NT2/D1 (cell line): ENCODE data around the gene PAFAH1B1.

Experiments used
- DNase-seq: peaks from one replicate; pipeline ENCODE4 v3.0.0-alpha.2; 2011; ENCODE audit warnings: low read depth, low spot score
- H3K27me3 ChIP-seq: 2 replicates; pipeline ENCODE4 v1.6.0; 2011; ENCODE audit warnings: mild to moderate bottlenecking; ENCODE audit not compliant: insufficient read length, insufficient read depth
- H3K36me3 ChIP-seq: 2 replicates; pipeline ENCODE4 v1.6.1; 2011; ENCODE audit warnings: mild to moderate bottlenecking, low read length, mixed read lengths; ENCODE audit not compliant: insufficient read depth, insufficient read length
- H3K4me1 ChIP-seq: 2 replicates; pipeline ENCODE4 v1.5.1; 2011; ENCODE audit not compliant: insufficient read depth, insufficient read length
- H3K4me3 ChIP-seq: 2 replicates; pipeline ENCODE4 v1.5.1; 2011; ENCODE audit warnings: low read depth; ENCODE audit not compliant: insufficient read length
- H3K9ac ChIP-seq: 2 replicates; pipeline ENCODE4 v1.6.0; 2011; ENCODE audit warnings: low read depth; ENCODE audit not compliant: insufficient read length
- H3K9me3 ChIP-seq: 2 replicates; pipeline ENCODE4 v1.5.1; 2011; ENCODE audit warnings: mild to moderate bottlenecking, low read length; ENCODE audit not compliant: insufficient read depth
- SUZ12 ChIP-seq: IDR thresholded peaks from 2 replicates; pipeline ENCODE4 v1.6.1; 2011; ENCODE audit not compliant: insufficient read length, insufficient read depth; ENCODE audit errors: extremely low read depth
- YY1 ChIP-seq: IDR thresholded peaks from 2 replicates; pipeline ENCODE4 v1.6.1; 2011; ENCODE audit not compliant: insufficient read length, insufficient read depth
- ZNF274 ChIP-seq: IDR thresholded peaks from 2 replicates; pipeline ENCODE4 v1.6.1; 2011; ENCODE audit warnings: mild to moderate bottlenecking, low read depth, low read length

Gene PAFAH1B1

DNA sequence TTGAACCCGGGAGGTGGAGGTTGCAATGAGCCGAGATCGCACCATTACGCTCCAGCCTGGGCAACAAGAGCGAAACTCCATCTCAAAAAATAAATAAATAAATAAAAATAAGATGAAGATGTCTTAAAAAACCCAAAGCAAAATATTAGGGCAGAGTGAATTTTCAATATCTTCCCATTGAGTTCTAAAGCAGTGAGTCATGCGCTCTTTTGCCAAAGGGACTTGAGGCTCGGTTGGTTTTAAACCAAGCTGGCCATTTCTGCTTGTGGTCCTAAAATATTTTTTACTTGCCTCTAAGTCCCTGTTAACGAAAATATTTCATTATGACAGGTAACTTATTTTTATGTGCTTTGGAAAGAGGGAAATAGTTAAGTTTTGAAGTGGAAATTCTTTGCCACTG lies 4.7 kb downstream of the PAFAH1B1 start:
- no peak for DNase-seq
- H3K27me3 ChIP-seq = no peaks in the 10 kb centered on the region
- no peaks in the 10 kb centered on the region for H3K4me1 ChIP-seq
- no peak overlapping the region for H3K4me3 ChIP-seq
- H3K36me3 ChIP-seq = peaks cover 8% of the 10 kb centered on the region
- H3K9ac ChIP-seq = no peak overlapping the region
- H3K9me3 ChIP-seq = no peaks in the 10 kb centered on the region
- TF ChIP-seq ZNF274 (no peak), YY1 (no peak), SUZ12 (no peak)

DNA sequence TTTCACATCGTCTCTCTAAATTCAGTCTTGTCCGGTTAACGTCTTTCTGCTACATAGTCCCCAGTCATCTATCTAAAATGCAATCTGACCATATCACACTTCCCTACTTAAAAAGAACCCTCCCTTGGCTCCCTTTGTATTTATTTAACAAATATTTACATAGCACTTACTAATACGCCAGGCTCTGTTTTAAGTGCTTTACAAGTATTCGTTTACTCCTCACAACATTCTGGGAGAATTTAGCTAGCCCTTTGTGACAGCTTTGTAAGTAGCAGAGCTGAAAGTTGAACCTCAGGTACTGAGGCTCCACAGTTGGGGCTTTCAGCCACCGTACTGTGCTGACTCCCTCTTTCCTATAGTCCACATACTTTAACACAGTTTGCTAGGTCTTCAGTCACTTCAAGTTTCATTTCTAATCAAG lies 9.2 kb downstream of the PAFAH1B1 start:
- H3K9me3 ChIP-seq = no peaks in the 10 kb centered on the region
- peaks cover 18% of the 10 kb centered on the region for H3K36me3 ChIP-seq
- TF ChIP-seq SUZ12 (no peak), ZNF274 (no peak), YY1 (no peak)
- no peak for DNase-seq
- H3K27me3 ChIP-seq = no peaks in the 10 kb centered on the region
- H3K9ac ChIP-seq = no peak overlapping the region
- H3K4me3 ChIP-seq = no peak overlapping the region
- no peaks in the 10 kb centered on the region for H3K4me1 ChIP-seq

- Histone ChIP-seq H3K9me3 (no peaks in the 10 kb centered on the region), H3K4me1 (peaks cover 3% of the 10 kb centered on the region), H3K4me3 (no peak overlapping the region), H3K36me3 (peaks cover 21% of the 10 kb centered on the region), H3K27me3 (no peaks in the 10 kb centered on the region), H3K9ac (no peak overlapping the region)
- DNase-seq = no peak
- no peak for TF ChIP-seq YY1
- no peak for TF ChIP-seq ZNF274
- TF ChIP-seq SUZ12 = no peak
Observed at GRCh38 chr17:2608350-2608913, 15.0 kb downstream of the PAFAH1B1 start.

- no peak overlapping the region for H3K9ac ChIP-seq
- DNase-seq = no peak
- H3K36me3 ChIP-seq = peaks cover 26% of the 10 kb centered on the region
- TF ChIP-seq ZNF274 (no peak), YY1 (no peak), SUZ12 (no peak)
- no peaks in the 10 kb centered on the region for H3K9me3 ChIP-seq
- H3K27me3 ChIP-seq = no peaks in the 10 kb centered on the region
- H3K4me3 ChIP-seq = no peak overlapping the region
- peaks cover 4% of the 10 kb centered on the region for H3K4me1 ChIP-seq
Observed at GRCh38 chr17:2609091-2609490, 15.6 kb downstream of the PAFAH1B1 start.

- TF ChIP-seq ZNF274 (no peak), SUZ12 (no peak), YY1 (no peak)
- no peak for DNase-seq
- no peak overlapping the region for H3K4me3 ChIP-seq
- H3K9me3 ChIP-seq = no peaks in the 10 kb centered on the region
- peaks cover 16% of the 10 kb centered on the region for H3K36me3 ChIP-seq
- peaks cover 4% of the 10 kb centered on the region for H3K4me1 ChIP-seq
- H3K27me3 ChIP-seq = no peaks in the 10 kb centered on the region
- H3K9ac ChIP-seq = no peak overlapping the region
Observed at GRCh38 chr17:2610195-2611175, 17.0 kb downstream of the PAFAH1B1 start.

DNA sequence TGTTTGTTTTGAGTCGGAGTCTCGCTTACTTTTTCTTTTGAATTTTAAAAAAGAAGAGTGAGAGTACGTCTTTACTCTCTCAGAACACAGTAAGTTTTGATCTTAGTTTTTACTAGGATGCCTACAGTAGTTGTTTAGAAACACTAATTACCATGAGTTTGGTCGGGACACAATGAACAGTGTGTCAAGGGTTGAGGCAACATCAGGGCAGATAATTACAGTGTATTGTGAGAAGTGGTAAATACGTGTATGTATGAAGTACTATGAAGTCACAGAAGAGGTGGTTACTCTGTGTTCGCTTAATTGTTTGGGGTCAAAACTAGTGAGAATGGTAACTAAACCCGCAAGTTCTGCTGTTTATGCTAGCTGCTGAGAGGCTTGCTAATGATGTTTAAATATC lies 18.2 kb downstream of the PAFAH1B1 start:
- H3K9ac ChIP-seq = no peak overlapping the region
- no peaks in the 10 kb centered on the region for H3K27me3 ChIP-seq
- peaks cover 16% of the 10 kb centered on the region for H3K36me3 ChIP-seq
- no peak overlapping the region for H3K4me3 ChIP-seq
- no peaks in the 10 kb centered on the region for H3K9me3 ChIP-seq
- H3K4me1 ChIP-seq = peaks cover 4% of the 10 kb centered on the region
- TF ChIP-seq SUZ12 (no peak), ZNF274 (no peak), YY1 (no peak)
- no peak for DNase-seq

DNA sequence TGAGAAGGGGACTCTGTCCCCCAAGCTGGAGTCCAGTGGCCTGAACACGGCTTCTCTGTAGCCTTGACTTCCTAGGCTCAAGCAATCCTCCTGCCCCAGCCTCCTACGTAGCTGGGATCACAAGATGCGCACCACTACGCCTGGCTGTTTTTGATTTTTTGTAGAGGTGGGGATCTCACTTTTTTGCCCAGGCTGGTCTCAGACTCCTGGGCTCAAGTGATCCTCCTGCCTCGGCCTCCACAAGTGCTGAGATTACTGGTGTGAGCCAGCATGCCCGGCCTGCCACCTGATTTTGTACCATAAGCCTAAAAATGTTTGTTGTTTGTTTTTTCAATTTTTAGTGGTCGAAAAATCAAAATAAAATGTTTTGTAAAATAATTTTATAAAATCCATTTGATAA lies 19.2 kb downstream of the PAFAH1B1 start:
- Histone ChIP-seq H3K9ac (no peak overlapping the region), H3K36me3 (peaks cover 19% of the 10 kb centered on the region), H3K27me3 (no peaks in the 10 kb centered on the region), H3K4me1 (peaks cover 4% of the 10 kb centered on the region), H3K4me3 (no peak overlapping the region), H3K9me3 (no peaks in the 10 kb centered on the region)
- no peak for DNase-seq
- TF ChIP-seq YY1 = no peak
- no peak for TF ChIP-seq ZNF274
- no peak for TF ChIP-seq SUZ12
